GM21360 (cell line): ENCODE measurements around the gene MEIOC.
"Not testable (repeated sequence)": the region's sequence is repeated elsewhere in the genome, so short reads cannot be mapped to it uniquely, and the experiment has no call there.

ENCODE experiments used
- ATAC-seq: cut with Tn5 transposase; IDR thresholded peaks from one replicate; pipeline ENCODE4 v1.9.1; 2021; ENCODE audit warnings: mild to moderate bottlenecking, moderate library complexity; ENCODE audit not compliant: unreplicated experiment

MEIOC gene

DNA sequence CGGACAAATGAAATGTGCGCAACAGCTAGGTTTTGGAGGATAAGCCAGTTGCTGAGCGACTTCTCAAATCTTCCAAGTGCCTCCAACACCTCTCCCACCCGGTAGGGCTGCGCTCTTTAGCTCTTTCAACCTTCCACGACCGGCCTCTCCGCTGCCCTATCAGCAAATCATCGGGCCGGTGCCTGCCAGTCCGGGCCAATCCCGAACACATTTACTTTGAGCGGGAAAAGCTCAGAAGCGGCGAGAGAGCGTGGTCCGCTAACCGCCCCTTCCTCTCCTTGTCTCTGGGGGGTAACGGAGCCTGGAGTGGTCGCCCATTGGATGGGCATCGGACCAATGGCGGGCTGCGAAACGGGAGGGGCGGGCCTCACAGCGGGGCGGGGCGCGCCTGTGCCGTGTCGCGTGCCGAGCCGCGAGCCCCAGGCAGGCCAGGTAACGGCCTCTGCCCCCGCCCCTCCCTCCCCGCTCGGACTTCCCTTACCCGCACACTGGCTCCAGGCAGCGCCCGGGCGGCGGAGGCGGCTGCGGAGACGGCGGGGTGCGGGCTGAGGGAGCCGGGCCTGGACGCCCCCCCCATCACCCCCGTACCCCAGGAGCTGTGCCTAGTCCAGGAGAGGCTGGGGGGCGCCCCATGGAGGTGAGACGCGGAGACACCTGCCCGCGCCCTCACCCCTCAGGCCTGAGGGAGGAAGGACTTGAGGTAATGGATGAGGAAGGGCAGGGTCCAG, at the start of gene MEIOC:
Gene MEIOC (plus strand): TSS at position 486 of the 728 bp plus-strand sequence. CDS start 146 bp downstream, at position 632.
- ATAC-seq = no peak

- ATAC-seq = no peak
These were observed 49.6 kb upstream of the MEIOC start for GRCh38 chr17:44606658-44607057.

DNA sequence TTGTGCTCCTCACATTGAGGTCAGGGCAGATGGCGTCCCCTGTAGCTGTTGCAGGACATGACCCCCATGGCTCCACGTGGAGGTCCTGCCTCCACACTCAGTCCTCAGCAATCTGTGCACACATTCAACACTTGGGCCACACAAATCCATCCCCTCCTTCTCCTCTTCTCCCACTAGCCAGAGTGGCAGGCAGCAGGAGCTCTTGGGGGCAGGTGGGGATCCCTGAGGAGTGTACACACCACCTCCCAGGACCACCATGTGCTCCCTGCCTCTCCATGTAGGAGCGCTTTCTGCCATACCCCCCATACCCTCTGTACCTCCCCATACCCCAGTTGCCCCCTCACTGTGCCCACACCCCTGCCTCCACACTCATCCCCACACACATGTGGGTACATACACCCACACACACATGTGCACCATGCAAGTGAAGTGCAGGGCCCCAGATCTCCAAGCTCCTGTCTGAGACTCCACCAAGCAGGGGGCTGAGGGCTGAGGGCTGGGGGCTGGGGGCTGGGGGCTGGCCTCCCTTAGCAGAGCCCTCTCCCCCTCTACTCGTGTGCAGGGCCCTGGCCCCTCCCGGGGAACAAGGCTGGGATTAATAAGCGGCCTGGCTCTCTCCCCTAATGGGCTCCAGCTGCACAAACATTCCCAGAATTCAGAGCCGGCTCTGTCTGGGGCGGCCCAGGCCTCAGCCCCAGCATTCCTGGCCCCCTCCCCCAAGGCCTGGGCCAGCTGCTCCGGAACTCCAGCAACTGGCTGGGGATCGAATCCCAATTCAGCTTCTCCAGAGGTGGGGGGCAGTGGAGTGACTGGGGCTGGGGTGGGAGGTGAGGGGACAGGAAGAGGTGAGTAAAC, 48.2 kb upstream of the MEIOC start:
- ATAC-seq = no peak

DNA sequence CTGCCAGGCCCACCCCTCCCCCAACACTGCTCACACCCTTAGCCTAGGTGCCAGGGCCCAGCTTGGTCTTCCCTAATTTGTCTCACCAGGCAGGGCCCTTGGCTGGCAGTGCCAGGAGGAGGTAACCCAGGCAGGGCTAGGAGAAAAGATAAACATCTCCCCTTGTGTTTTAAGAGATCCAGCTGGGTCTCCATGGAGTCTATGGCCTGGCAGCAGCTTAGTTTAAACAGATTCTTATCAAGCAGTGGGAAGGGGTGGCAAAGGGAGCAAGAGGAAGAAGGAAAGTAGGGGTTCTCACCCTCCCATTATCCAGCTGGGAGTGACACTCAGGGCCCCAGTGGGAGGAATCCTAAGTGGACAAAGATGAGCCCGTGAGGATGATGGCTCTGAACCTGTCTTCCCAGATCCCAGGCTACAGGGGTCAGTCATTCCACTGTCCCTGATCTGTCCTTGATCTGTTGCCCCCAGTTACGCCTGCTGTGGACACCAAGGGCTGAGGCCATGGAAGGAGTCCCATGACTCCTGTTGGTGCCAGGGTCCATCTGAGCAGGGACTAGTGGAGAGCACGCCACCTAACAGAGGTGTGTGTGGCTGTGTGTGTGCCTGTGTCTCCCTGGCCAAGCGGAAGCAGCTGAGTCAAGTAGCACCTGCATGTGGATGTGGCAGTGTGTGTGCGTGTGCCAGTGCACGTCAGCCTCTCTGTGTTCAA, 47.4 kb upstream of the MEIOC start:
- no peak for ATAC-seq

DNA sequence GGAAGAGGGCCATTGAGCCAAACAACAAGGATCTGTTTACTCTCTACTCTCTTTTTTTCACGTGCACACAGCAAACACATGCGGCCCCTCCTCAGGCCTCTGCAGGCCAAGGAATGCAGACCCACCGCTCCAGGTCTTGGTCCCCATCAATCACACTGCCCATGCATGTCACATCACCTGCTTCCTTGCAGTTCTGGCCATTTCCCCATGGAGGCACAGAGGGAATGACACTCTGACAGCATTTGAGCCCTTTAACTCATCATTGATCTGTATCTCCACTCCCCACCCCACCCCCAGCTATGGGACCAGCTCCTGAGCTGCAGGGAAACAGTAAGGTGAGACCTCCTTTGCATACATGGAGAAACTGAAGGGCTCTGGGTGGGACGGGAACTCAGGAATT, 45.9 kb upstream of the MEIOC start:
- no peak for ATAC-seq

DNA sequence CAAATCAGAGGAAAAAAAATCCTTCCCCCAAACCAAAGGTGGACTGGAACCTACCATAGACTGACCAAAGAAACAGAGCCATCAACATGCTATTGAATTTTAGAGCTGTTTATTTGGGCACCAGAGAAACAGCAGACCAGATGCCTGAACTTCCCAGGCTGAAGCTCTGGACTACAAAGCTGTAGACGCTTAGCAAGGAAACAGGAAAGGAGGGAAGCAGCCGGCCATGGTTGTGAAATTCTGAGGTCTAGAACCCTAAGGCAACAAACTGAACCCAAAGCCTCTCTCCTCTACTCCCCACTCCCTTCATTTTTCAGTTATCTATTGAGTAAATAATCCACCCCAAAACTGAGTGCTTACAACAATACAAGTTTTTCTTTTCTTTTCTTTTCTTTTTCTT, 45.4 kb upstream of the MEIOC start:
- ATAC-seq = no peak

GRCh38 chr17:44614862-44615261, 41.4 kb upstream of the MEIOC start:
- ATAC-seq = no peak

GRCh38 chr17:44618652-44619051, 37.6 kb upstream of the MEIOC start:
- not testable (repeated sequence) for ATAC-seq

GRCh38 chr17:44623070-44623725, 33.1 kb upstream of the MEIOC start:
- ATAC-seq = no peak

- ATAC-seq = no peak
These were observed 28.6 kb upstream of the MEIOC start for GRCh38 chr17:44627513-44628242.

DNA sequence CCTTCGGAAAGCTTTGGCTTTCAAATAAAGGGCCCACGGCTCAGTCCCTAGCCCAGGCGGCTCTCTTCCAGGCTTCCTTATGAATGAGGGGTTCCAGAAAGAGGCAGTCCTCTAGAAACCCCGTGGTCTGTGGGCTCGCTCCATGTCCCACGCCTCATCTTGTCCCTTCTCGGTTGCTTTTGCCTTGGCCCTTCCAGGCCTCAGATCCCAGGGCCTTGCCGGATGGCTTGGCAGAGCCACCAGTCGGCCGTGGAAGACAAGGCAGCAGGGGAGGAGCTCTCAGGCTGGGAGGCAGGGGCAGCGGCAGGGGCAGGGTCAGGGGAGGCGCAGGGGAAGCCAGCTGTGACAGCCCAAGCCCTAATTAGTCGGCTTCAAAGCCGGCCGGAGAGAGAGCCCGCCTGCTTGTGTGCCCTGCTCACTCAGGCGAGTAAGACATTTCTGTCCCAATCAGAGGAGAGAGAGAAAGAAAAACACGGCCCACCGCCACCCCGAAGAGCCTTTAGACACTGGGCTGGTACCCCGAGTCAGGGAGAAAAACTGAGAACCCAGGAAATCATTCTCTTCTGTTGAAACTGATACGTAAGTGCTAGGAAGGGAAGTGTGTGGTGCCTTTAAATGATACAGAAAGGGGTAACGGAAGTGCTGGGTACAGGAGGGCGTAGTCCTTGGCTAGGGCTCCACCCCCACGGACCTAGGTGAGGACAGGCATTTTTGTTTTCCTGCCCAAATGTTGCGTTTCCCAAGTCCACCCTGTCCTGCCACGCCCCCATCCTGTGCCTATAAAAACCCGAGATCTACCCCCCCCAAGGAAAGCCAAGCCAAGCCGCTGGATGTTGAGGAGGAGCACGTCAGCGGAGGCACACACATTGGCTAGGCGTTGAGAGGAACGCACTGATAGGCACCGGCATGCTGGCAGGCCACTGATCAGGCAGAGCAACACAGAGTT, 27.8 kb upstream of the MEIOC start:
- ATAC-seq = no peak

GRCh38 chr17:44629314-44629713, 27.0 kb upstream of the MEIOC start:
- ATAC-seq = no peak

GRCh38 chr17:44630703-44631102, 25.6 kb upstream of the MEIOC start:
- no peak for ATAC-seq

DNA sequence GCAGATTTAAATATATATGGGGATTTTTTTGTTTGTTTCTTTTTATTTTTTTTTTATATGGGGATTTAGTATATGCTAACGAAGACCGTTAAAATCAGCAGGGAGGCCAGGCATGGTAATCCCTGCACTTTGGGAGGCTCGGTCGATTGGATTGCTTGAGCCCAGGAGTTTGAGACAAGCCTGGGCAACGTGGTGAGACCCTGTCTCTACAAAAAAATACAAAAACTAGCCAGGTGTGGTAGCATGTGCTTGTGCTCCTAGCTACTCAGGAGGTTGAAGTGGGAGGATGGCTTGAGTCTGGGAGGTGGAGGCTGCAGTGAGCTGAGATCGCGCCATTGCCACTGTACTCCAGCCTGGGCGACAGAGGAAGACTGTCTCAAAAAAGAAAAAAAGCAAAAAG, 22.3 kb upstream of the MEIOC start:
- no peak for ATAC-seq

DNA sequence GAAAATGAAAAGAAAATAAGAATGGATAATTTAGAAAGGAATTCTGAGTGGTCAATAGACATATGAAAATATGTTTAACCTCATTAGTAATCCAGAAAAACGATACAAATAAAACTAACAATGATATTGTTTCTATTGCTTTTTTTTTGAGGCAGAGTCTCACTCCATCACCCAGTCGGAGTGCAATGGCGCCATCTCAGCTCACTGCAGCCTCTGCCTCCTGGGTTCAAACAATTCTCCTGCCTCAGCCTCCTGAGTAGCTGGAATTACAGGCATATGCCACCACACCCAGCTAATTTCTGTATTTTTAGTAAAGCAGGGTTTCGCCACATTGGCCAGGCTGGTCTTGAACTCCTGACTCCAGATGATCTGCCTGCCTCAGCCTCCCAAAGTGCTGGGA, 21.9 kb upstream of the MEIOC start:
- not testable (repeated sequence) for ATAC-seq

DNA sequence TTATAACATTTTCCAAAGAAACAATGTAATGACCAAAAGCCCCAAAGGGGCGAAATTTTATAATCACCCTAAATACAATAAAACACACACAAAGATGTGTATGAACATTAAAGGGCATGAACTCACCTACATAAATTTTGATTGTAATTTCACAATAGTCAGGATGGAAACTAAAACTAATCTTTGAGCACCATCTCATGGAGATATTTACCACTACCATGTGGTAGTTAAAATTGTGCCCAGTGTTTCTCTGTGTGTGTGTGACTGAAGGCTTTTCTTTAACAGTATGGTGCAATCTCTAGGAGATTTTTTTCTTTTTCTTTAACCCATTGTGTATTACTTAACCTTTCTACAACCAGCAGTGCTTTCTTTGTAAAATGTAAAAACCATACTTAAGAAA, 19.7 kb upstream of the MEIOC start:
- no peak for ATAC-seq

DNA sequence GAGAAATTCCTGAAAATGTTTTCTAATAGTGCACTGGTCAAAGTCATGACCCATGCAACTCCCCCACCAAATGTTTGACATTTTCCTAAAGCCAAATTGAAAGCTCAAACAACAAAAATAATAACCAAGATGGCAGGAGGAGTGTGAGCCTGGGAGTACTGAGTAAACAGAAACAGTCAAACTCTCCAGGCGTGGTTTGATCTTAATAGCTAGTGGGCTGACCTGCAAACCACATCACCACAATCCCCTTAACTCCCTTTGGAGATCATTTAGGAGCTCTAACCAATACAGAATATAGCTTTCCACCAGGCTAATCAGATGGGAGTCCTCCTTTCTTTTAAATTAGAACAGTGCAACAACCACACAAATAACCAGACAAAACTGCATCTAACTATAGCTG, 19.2 kb upstream of the MEIOC start:
- ATAC-seq = no peak

DNA sequence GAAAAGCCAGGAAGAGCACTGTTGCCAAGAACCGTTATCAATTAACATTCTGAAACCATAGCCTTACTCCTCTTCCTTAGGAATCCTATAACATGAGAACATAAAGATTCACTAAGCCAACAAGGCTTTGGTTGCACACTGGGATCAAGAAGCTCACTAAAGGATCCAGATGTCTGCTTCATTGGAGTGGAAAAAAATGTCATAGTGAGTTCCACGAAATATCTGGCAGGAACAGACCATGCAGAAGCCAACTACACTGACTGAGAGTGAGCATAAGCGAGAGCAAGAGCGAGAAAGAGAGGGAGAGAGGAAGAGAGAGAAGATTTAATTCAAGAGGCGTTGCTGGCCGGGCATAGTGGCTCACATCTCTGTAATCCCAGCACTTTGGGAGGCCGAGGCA, 13.4 kb upstream of the MEIOC start:
- no peak for ATAC-seq

- no peak for ATAC-seq
These were observed 10.9 kb upstream of the MEIOC start for GRCh38 chr17:44645341-44645740.
